ENCODE results near the gene ZNF200.

- TF ChIP-seq CTCF (IDR thresholded peaks at IDR 0.05 in 2 of 3, conservative IDR thresholded peaks at IDR 0.05 in 1 of 3; ENCODE audit: borderline replicate concordance in 1 of 3, insufficient read depth in 1 of 3, low read depth in 2 of 3, low read length in 2 of 3) (no peak), FOSL1 (IDR thresholded peaks at IDR 0.05; ENCODE audit: low read depth) (no peak), POLR2AphosphoS5 (IDR thresholded peaks at IDR 0.05; ENCODE audit: low read depth, low read length) (no peak), REST (IDR thresholded peaks at IDR 0.05; ENCODE audit: low read depth) (no peak), SP1 (IDR thresholded peaks at IDR 0.05; ENCODE audit: low read depth) (no peak), CEBPB (IDR thresholded peaks at IDR 0.05; ENCODE audit: low read depth) (no peak), RAD21 (IDR thresholded peaks at IDR 0.05; ENCODE audit: low read depth) (no peak), ZBTB33 (IDR thresholded peaks at IDR 0.05; ENCODE audit: extremely low read depth, insufficient replicate concordance, low read length) (no peak)
These were observed 11.9 kb upstream of the ZNF200 start for GRCh38 chr16:3246876-3247275.
